Left lobe of liver (tissue), 2 donors: ENCODE results near the gene GABARAP. TPM values are rescaled to one million over a fixed set of nuclear protein-coding genes. Genes with fewer than 3 reads are reported as not detected.

Experiments
- ATAC-seq: fragments of 200-7000 bp; cut with Tn5 transposase; one replicate; pipeline ENCODE4 v1.9.1; 2020; ENCODE audit warnings: mild to moderate bottlenecking, moderate library complexity
- DNase-seq: peaks from one replicate; pipeline ENCODE4 v3.0.0-alpha.2; 2020; ENCODE audit warnings: low spot score
- total RNA-seq: library from RNA; stranded (reverse); gene quantifications from one replicate; pipeline ENCODE4 v1.2.1, GENCODE V29; 2021
- donor health status: DM: no; HTN: no; CAD: no; lungs with moderate emphysema.
- donor health status: DM: no; HTN: yes; CAD: no.

The GABARAP gene
- 235 TPM for total RNA-seq

DNA sequence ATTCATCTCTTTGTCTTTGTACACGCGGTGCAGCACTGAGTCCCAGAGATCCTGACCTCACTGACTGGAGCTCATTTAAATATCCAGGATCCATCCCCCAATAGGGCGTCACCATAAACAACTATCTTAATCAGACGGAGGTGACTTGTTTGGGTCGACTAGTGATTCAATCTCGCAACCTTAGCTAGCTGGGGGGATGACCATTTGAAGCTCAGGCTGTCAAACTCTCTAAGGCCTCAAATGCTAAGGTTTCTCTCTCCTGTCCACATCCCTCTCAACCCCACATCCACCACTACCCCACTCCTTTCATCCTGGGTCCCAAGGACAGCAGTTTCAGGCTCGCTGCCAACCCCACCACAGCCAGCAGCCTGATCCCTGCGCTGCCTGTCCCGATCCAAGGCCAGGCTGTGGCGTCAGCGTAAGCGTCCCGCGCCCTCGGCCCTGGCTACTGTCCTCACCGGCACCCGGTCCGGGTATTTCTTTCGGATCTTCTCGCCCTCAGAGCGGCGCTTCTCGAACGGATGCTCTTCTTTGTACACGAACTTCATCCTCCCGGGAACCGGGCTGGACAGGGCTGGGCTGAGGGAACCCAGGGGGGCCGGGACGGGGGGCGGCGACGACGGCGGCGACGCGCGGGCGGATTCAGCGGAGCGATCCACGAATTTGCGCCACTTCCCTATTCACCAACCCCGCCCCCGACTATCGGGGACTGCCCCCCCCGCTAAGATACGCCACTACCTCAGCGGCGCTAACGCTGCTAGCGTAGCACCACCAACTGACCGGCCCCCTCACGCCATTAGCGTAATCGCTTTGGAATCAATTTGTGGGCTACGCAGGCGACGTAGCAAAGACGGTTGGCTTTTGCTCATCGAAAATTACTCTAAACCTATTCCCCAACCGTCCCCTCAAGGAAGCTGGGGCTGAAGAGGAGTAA lies at the start of gene GABARAP:
Gene GABARAP, minus strand, starts transcription at position 667 of the 934 bp plus-strand sequence. Its CDS starts 119 bp downstream, at position 548.
- ATAC-seq, result peak; percentile 63

DNA sequence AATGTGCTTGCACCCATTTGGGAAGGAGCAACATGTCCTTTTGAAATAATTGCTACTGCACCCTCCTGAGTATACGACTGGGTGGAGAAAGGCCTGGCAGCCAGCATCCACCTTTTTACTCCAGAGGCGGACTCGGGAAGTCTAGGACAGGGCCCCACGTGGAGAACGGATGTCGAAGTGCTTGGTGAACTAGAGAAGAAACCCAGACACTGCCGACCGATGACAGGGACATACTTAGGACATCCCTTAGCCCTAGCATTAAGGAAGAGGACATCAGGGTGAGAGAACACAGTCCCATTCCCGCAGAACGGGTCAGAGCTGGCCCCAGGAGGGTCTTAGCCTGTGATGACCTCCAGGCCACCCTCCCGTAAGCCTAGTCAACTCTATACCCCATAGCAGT lies 48.4 kb upstream of the GABARAP start:
- ATAC-seq (no peak), DNase-seq (no peak)

More for the DNA sequence above, at the start of gene GABARAP:
- DNase-seq, result peak; percentile 95

DNA sequence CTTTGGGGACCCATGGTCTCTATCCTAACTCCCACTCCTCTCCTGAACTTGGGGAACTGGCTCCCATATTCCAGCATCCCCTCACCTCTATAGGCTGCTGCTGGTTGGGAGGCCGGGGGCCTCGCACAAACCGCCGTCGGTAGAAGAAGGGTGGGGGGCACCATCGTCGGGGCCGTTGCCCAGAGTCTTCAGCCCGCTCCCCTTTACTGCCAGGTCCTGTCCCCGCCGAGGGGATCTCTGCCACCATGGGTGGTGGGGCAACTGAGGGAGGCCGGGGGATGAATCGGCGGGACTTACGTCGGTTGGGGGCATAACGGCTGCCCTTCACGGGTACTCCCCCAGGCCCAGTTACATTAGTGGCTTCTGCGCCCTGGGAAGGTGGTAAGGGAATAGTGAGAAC lies 47.9 kb upstream of the GABARAP start:
- no peak for ATAC-seq
- no peak for DNase-seq

DNA sequence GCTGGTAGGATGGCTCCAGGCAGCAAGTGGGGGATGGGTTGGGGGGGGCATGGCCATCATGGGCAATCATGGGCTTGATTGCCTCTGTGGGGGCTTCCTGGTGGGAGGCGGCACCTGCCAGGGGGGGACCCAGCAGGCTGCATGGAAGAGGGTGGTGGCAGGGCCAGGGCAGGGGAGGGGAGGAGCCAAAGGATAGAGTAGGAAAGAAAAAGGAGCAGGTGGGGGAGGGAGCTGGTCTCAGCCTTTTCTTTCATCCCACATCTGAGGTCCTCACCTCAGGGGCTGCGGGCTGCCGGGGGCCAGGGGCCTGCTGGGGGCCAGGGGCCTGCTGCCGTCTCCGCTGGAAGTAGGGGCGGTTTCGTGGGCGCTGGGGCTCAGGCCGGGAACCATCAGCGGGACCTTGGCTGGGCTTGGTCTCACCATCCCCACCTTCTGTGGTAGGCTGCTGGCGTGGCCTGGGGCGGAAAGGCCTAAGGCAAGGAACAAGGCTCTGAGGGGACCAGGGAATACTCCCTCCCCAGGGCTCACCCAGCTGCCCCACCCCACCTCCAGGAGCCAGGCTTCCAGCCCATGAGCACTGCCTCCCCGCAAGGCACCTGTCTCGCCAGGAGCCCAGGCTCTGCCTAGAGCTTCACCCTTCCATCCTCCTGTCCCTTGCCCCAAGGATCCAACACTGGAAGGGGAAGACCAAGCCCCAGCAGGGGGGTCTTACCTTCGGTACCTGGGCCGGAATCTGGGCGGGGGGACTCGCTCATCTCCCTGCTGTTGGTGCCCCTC lies 47.2 kb upstream of the GABARAP start:
- ATAC-seq, result no peak

DNA sequence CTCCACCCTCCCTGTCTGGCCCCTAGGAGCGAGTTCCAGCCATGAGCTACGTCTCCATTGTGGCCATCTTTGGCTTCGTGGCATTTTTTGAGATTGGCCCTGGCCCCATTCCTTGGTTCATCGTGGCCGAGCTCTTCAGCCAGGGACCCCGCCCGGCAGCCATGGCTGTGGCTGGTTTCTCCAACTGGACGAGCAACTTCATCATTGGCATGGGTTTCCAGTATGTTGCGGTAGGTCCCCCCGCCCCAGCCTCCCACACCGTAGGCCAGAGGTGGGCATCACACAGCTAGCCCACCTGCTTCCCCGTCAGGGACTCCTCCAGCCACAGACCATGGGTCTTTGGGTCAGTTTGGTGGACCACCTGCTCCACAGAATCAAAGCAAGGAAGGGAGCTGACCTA lies 43.4 kb upstream of the GABARAP start:
- DNase-seq (no peak), ATAC-seq (no peak)

More for the DNA sequence above, 47.2 kb upstream of the GABARAP start:
- no peak for DNase-seq

DNA sequence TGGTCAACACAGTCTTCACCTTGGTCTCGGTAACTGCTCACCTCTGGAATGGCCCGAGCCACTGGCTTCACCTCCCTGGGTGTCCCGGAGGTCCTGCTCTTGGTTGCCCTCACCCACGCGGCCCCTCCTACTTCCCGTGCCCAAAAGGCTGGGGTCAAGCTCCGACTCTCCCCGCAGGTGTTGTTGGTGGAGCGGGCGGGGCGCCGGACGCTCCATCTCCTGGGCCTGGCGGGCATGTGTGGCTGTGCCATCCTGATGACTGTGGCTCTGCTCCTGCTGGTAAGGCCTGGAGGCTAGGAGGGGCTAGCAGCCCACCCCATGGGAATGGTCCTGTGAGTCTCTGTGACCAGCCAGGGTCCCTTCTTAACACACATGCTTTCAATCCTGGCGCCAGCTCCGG lies 42.7 kb upstream of the GABARAP start:
- no peak for ATAC-seq
- DNase-seq, result no peak

DNA sequence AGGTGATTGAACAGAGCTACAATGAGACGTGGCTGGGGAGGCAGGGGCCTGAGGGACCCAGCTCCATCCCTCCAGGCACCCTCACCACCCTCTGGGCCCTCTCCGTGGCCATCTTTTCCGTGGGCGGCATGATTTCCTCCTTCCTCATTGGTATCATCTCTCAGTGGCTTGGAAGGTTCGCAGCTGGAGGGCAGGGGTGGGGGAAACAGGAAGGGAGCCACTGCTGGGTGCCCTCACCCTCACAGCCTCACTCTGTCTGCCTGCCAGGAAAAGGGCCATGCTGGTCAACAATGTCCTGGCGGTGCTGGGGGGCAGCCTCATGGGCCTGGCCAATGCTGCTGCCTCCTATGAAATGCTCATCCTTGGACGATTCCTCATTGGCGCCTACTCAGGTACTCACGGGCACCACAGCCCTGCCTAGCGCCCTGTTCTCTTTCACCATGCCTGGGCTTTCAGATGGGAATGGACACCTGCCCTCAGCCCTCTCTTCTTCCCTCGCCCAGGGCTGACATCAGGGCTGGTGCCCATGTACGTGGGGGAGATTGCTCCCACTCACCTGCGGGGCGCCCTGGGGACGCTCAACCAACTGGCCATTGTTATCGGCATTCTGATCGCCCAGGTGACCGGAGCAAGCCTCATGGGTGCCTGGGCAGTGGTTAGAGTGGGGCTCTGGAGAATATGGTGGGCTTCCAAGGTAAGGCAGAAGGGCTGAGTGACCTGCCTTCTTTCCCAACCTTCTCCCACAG lies 41.4 kb upstream of the GABARAP start:
- DNase-seq (no peak), ATAC-seq (no peak)

DNA sequence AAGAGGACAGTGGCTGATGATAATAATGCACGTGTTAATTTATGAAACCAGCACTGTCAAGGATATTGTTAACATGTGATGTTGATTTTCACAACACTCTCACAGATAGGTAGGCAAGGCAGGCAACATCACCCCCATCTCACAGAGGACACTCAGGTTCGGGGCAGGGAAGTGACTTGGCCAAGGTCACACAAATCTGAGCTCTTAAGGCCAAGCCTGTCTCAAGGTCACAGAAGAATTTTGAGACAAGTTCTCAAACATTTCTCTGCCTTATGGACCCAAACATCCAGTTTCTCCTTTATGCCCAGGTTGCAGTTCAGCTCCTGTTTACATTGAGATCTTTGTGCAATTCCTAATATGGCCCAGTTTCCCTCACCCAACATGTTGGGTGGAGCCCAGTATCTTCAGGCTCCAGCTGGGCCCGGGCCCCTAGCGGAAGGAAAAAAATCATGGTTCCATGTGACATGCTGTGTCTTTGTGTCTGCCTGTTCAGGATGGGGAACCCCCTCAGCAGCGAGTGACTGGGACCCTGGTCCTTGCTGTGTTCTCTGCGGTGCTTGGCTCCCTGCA lies 40.6 kb upstream of the GABARAP start:
- no peak for DNase-seq

DNA sequence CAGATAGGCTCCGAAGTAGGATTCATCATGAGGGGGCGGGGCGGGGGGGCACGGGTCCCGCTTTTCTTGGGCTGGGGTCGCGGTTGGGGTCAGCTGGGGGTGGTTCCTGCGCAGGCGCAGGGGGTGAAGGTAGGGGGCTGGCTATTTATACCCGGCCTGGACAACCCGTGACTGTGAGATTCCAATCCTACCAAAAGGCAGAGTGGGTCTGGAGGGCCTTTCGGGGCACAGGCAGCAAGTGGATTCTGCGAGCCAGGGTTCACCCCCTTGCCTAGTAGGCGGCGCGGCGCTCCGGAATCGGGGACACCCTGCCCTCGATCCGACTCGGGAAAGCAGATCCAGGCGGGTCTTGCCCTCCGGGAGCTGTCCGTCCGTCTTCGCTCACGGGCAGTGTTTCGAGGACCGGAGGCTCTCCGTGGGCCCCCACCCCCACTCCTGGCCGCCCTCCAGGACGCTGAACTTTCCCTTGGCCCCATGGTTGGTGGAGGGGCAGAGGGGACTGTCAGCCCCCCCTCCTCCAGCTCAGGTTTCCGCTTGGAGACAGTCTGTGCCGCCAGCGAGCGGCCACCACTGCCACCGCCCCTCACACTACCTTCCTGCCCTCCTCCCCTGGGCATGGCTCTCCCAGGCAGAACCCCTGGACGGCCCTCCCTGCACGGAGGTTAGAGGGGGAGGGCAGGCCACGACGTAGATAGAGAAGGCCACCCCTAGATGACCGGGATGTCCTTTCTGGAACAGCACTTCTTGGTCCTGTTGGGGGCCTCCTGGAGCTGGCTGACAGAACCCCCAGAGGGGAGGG lies 39.9 kb upstream of the GABARAP start:
- ATAC-seq, result no peak
- peak; percentile 60 for DNase-seq

More for the DNA sequence above, 40.6 kb upstream of the GABARAP start:
- ATAC-seq, result no peak

DNA sequence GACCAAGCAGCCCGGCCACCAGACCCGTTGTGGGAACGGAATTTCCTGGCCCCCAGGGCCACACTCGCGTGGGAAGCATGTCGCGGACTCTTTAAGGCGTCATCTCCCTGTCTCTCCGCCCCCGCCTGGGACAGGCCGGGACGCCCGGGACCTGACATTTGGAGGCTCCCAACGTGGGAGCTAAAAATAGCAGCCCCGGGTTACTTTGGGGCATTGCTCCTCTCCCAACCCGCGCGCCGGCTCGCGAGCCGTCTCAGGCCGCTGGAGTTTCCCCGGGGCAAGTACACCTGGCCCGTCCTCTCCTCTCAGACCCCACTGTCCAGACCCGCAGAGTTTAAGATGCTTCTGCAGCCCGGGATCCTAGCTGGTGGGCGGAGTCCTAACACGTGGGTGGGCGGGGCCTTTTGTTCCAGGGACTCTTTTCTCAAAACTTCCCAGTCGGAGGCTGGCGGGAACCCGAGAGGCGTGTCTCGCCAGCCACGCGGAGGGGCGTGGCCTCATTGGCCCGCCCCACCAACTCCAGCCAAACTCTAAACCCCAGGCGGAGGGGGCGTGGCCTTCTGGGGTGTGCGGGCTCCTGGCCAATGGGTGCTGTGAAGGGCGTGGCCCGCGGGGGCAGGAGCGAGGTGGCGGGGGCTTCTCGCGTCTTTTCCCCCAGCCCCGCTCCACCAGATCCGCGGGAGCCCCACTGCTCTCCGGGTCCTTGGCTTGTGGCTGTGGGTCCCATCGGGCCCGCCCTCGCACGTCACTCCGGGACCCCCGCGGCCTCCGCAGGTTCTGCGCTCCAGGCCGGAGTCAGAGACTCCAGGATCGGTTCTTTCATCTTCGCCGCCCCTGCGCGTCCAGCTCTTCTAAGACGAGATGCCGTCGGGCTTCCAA lies 39.1 kb upstream of the GABARAP start, which contains the start of gene SLC2A4:
Gene SLC2A4, plus strand, starts transcription at position 645 of the 879 bp plus-strand sequence. Its CDS starts 217 bp downstream, at position 862.
- DNase-seq (peak; percentile 97), ATAC-seq (peak; percentile 89)

DNA sequence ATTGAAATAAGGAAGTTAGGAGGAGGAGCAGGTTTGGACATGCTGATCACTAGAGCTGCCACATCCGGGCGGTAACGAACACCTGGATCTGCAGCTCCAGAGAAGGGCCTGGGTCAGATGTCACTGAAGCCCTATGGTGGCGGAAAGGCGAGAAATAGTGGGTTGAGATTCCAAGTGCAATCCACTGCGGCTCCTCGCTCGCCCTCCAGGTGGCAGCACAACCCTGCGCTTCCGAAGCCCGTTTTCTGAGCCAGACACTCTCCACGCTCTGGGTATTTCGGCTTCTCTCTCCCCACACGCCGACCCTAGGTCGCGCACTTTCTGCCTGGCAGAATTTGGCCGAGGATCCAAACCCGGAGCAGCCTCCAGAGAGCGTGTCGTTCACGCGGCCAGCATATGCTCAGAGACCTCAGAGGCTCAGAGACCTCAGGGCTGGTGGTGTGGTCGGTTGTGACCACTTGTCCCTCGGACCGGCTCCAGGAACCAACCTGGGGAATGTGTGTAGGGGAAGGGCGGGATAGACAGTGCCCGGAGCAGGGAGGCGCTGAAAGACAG lies 38.3 kb upstream of the GABARAP start:
- ATAC-seq, result peak; percentile 87

DNA sequence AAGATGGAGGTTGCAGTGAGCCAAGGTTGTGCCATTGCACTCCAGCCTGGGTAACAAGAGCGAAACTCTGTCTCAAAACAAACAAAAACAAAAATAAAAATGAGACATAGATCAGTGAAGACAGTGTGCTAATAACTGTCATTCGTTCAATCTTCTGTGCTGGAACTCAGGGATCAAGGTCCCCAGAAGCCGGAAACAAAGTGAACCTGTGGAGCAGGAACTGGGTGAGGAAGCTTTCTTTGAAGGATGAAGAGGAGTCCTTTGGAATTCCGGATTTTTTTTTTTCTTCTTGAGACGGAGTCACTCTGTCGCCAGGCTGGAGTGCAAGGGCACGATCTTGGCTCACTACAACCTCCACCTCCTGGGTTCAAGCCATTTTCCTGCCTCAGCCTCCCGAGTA lies 37.2 kb upstream of the GABARAP start:
- DNase-seq, result no peak
- no peak for ATAC-seq

More for the DNA sequence above, 38.3 kb upstream of the GABARAP start:
- peak; percentile 85 for DNase-seq

DNA sequence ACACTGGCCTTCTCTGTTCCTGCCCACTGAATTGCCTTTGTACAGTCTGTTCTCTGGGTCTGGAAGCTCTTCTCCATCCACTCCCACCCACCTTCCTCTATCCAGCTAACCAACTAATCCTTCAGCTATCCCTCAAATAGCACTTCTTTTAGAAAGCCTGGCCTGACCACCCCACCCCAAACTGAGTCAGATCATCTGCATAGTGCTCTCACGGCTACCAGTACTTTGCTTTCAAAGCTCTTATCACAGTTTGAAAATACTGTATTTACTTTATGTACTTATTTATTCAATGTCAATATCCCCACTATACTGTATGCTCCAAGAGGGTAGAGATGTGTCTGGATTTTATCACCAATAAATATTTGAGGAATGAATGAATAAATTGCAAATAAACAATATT lies 24.5 kb upstream of the GABARAP start:
- no peak for DNase-seq
- no peak for ATAC-seq

DNA sequence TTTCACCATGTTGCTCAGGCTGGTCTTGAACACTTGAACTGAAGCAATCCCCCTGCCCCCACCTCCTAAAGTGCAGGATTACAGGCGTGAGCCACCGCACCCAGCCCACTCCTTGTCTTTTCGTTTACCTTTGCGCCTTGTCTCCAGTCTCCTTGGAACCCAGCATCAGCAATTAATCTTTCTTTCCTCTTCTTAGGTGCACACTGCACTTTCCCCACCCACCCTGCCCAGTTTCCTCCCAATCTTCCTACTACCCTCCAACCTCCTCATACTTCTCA lies 21.5 kb upstream of the GABARAP start:
- ATAC-seq, result no peak

DNA sequence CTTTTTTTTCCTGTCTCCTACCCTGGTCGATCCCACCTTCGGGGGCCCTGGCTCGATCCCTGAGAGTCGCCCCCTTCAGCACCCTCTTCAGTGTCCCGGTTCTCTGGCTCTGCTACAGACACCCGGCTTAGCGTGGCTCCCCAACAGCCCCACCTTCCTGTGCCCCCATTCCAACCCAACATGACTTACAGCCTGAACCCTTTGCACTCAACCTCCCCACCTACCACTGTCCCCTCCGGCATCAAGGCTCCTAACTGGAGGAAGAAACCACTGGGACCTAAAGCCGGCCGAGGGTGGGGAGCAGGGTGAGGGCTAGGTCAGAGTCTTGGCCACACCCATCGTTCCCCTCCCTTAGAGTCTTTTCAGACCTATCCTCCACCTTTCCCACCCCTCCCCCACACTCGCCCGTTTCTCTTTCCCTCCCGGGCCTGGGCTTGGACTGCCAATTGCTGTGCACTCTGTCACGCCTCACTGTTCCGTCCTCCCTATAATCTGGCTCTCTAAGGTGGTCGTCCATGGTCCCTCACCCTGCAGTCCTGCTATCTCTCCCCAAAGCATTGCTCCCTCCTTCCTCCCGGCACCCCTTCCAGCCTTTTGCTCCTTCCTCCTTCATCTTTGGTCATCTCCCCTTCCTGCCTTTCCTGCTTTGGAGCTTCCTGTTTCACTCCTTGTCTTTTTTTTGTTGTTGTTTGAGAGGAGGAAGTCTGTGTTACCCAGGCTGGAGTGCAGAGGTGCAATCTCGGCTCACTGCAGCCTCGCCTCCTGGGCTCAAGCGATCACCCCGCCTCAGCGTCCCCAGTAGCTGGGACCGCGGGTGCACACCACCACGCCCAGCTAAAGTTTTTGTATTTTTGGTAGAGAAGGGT lies 20.9 kb upstream of the GABARAP start:
- no peak for ATAC-seq
- DNase-seq, result no peak

More for the DNA sequence above, 21.5 kb upstream of the GABARAP start:
- no peak for DNase-seq

DNA sequence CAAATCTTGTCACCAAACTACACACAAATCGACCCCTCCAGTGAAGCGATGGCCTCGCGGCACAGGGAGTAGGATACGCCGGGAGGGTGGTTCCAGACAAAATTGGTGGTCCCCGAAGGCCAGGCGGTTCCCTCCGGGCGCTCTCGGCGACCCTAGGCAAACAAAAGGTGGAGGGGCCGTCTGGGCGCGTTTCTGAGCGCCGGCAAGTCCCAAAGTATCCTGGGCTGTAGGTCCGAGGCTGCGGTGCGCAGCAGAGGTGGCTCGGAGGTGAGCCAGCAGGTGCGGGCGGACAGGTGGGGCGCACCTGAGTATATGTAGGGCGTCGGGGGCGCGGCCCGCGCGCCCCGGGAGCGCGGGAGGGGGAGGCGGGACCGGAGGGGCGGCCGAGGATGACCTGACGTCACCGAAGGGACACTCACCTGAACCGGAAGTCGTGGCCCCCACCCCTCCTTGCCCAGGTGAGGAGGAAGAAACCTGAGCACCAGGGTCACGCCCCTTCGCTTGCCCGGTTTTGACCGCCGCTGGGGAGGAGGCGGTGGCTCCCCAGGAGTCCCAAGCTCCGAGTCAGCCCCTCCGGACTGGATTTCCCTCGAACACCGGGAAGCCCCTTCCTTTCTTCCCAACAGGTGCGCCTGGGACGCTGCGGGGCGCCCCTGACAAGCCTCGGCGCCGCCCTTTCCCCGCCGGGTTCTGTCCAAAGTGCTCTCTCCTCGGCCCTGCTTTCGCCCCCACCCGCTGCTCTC lies 20.1 kb upstream of the GABARAP start, which contains the start of gene CLDN7:
Gene CLDN7, minus strand, starts transcription at position 287 of the 743 bp plus-strand sequence. CDS start 435 bp downstream, outside the sequence.
- peak; percentile 62 for DNase-seq
- no peak for ATAC-seq
